ENCODE measurements around the gene ZMYND19.
A peak's percentile ranks its signal among the peaks of the same experiment; 100 is the strongest.
"Not testable (repeated sequence)": the region's sequence is repeated elsewhere in the genome, so short reads cannot be mapped to it uniquely, and the experiment has no call there.

ZMYND19 gene

DNA sequence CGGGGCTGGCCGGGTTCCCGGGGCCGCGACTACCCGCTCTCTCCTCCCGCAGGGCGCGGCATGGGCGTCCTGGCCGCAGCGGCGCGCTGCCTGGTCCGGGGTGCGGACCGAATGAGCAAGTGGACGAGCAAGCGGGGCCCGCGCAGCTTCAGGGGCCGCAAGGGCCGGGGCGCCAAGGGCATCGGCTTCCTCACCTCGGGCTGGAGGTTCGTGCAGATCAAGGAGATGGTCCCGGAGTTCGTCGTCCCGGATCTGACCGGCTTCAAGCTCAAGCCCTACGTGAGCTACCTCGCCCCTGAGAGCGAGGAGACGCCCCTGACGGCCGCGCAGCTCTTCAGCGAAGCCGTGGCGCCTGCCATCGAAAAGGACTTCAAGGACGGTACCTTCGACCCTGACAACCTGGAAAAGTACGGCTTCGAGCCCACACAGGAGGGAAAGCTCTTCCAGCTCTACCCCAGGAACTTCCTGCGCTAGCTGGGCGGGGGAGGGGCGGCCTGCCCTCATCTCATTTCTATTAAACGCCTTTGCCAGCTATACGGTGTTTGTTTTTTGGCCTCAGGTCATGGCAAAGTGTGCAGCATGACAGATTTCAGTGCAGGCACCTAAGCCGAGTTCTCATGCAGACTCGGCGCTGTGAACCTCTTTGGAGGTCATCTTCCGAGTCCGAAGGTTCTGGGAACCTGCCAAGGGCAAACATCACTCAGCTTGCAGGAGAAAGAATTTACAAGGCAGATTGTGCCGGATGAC is 38.1 kb downstream of the ZMYND19 start:
- H3K4me3 ChIP-seq (ENCODE audit: low read length) = peak overlapping the region; percentile 79
- TF ChIP-seq, protein P1, sequence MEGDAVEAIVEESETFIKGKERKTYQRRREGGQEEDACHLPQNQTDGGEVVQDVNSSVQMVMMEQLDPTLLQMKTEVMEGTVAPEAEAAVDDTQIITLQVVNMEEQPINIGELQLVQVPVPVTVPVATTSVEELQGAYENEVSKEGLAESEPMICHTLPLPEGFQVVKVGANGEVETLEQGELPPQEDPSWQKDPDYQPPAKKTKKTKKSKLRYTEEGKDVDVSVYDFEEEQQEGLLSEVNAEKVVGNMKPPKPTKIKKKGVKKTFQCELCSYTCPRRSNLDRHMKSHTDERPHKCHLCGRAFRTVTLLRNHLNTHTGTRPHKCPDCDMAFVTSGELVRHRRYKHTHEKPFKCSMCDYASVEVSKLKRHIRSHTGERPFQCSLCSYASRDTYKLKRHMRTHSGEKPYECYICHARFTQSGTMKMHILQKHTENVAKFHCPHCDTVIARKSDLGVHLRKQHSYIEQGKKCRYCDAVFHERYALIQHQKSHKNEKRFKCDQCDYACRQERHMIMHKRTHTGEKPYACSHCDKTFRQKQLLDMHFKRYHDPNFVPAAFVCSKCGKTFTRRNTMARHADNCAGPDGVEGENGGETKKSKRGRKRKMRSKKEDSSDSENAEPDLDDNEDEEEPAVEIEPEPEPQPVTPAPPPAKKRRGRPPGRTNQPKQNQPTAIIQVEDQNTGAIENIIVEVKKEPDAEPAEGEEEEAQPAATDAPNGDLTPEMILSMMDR (conservative IDR thresholded peaks at IDR 0.05; ENCODE audit: low read length) = no peak
- DNase-seq (ENCODE audit: low read depth) = peak; percentile 8

DNA sequence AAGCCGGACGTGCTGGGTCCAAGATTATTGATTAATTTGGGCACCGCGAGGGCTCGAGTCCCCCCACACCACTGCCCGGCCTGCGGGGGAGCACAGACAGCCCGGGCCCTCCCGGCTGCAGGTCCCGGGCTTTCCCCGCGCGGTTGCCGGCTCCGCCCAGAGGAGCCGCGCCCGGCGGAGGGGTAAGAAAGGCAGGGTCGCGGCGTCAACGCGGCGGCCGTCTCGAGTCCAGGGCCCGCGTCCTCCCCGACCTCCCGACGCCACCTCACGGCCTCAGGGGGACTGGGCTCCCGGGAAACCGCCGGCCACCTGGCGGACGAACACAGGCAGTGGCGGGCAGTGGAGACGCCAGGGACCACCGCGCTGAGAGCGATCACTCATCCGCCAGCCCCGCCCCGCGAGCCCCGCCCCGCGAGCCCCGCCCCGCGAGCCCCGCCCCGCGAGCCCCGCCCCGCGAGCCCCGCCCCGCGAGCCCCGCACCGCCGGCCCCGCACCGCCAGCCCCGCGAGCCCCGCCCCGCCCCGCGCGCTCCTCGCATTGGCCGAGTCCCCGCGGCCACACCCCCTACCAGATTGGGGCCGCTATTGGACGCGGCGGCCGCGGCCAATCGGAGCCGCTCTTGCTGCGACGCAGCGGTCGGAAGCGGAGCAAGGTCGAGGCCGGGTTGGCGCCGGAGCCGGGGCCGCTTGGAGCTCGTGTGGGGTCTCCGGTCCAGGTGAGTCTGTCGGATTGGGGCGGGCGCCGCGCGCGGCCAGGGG is 38.9 kb downstream of the ZMYND19 start, which contains the start of gene MRPL41:
TSS of gene MRPL41 (plus strand) at position 616 of the 758 bp plus-strand sequence. CDS start 203 bp downstream, outside the sequence.
- H3K4me3 ChIP-seq (ENCODE audit: low read length) = peak within 1 kb of the TSS; percentile 79
- peak; percentile 75 for DNase-seq (ENCODE audit: low read depth)
- TF ChIP-seq, protein P1 (conservative IDR thresholded peaks at IDR 0.05; ENCODE audit: low read length) = peak; percentile 53

DNA sequence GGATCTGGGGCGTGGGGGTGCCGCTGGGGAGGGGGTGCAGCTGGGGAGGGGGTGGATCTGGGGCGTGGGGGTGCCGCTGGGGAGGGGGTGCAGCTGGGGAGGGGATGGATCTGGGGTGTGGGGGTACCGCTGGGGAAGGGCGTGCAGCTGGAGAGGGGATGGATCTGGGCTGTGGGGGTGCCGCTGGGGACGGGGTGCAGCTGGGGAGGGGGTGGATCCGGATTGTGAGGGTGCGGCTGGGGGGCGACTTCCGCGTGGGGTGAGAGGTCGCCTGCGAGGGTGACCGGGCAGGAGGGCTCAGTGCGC is 39.4 kb downstream of the ZMYND19 start:
- peak overlapping the region; percentile 67 for H3K4me3 ChIP-seq (ENCODE audit: low read length)
- not testable (repeated sequence) for DNase-seq (ENCODE audit: low read depth)

DNA sequence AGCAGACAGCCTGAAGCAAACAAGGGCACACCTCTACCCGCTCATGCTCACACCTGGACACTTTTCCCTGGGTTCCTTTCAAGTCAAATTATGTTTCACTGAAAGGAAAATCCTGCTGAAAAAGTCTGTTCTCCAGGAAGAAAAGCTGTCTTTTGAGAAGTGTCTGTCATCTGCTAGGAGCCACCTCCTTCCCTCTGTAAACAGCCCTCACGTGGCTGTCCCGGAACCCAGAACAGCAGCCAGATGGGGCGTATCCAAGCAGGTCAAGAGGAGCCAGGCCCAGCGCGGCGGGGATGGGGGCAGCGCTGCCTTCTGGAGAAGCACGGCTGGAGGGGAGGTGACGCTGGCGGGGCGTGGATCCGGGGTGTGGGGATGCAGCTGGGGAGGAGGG is 40.1 kb downstream of the ZMYND19 start, which contains the start of gene PNPLA7:
TSS of gene PNPLA7 (minus strand) at position 172 of the 391 bp plus-strand sequence. CDS start 205 bp downstream, outside the sequence.
- TF ChIP-seq, protein P1 (conservative IDR thresholded peaks at IDR 0.05; ENCODE audit: low read length) = no peak
- peak within 1 kb of the TSS; percentile 67 for H3K4me3 ChIP-seq (ENCODE audit: low read length)
- DNase-seq (ENCODE audit: low read depth) = peak; percentile 62

DNA sequence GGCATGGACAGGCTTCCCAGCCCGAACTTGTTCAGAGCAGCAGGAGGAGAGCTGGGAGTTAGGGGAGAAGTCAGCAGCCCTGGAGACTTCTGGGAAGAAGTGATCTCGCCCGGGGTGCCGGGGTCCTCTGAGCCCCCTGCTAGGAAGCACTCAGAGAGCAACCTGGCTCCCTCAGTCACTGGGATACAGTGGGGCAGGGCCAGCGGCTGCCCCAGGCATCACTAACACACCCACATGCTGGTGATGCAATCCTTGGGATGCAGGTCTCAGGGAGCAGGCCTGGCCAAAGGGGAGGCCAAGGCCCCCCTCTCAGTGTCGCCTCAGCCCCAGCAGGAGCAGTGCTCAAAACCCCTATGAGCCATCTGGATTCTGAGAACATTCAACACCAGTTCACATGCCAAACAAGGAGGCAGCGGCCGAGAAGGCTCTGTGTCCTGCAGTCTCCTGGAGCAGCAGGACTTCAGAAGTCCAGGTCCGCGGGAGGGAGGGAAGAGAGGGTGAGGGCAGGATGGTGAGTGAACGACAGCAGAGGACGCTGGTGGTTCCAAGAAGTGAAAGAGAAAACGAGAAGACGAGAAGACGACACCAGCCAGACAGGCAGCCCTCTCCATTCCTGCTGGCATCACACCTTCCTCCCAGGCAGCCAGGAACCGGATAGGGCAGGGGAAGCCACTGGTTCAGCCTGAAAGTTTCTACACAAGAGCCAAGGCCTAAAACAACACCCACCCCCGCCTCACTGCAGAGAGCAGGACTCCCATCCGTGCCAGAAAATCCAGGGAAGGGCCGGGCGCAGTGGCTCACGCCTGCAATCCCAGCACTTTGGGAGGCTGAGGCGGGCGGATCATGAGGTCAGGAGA is 42.4 kb downstream of the ZMYND19 start:
- no peak for DNase-seq (ENCODE audit: low read depth)
- TF ChIP-seq, protein P1 (conservative IDR thresholded peaks at IDR 0.05; ENCODE audit: low read length) = no peak
- no peak overlapping the region for H3K4me3 ChIP-seq (ENCODE audit: low read length)

DNA sequence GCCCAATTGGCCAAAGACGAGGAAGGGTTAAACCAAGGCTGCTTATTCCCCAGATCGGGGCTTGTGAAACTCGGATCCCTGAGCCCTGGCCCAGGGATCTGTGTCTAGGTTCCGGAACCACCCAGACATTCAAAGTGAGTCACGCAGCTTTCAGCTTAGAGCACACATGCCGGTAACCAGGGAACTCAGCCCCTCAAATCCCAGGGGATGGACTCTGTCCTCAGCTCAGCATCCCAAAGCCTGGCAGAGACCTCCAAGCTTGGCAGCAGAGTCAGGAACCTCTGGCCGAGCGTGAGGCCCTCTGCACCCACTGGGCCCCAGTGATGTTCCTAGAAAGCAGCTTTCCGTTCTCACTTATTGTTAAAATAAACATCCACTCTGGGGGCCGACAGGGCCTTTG is 45.2 kb downstream of the ZMYND19 start:
- DNase-seq (ENCODE audit: low read depth) = peak; percentile 78
- TF ChIP-seq, protein P1 (conservative IDR thresholded peaks at IDR 0.05; ENCODE audit: low read length) = no peak
- no peak overlapping the region for H3K4me3 ChIP-seq (ENCODE audit: low read length)

DNA sequence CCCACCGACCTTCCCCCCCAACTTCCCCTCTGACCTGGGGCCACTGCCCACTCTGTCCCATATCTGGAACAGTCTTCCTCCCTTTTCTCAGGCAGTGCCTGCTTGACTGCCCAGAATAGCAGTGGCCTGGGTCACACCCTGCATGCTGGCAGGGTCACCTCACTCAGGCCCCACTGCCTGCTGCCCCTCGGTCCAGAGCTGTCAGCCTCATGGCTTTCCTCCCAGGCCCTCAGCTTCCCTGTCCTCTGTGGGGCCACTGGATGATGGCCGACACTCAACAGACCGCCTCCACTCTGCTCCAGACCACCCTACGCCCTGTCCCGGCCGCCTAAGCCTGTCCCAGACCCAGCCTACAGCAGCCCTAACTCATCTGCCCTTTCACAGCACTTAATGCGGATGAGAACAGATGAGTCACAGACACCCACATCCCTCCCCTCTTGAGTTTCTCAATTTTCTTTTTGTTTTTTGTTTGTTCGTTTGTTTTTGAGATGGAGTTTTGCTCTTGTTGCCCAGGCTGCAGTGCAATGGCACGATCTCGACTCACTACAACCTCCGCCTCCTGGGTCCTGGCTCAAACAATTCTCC is 46.0 kb downstream of the ZMYND19 start:
- TF ChIP-seq, protein P1 (conservative IDR thresholded peaks at IDR 0.05; ENCODE audit: low read length) = no peak
- DNase-seq (ENCODE audit: low read depth) = peak; percentile 50
- H3K4me3 ChIP-seq (ENCODE audit: low read length) = no peak overlapping the region
